Type B pancreatic cell (in vitro differentiated cells): Measurements from ENCODE around the gene RARB. TPM values are rescaled to one million over a fixed set of nuclear protein-coding genes. Genes with fewer than 3 reads are reported as not detected.

ENCODE experiments used
- DNase-seq: peaks from one replicate; pipeline ENCODE4 v3.0.0; 2021; ENCODE audit warnings: mixed read lengths; ENCODE audit not compliant: unreplicated experiment; ENCODE audit errors: extremely low spot score
- H3K27ac Mint-ChIP-seq: 2 replicates; pipeline ENCODE4 v1.8.0; 2021; ENCODE audit warnings: mild to moderate bottlenecking, mixed read lengths
- H3K27me3 Mint-ChIP-seq: 2 replicates; pipeline ENCODE4 v1.8.0; 2021; ENCODE audit warnings: mixed read lengths
- H3K36me3 Mint-ChIP-seq: 2 replicates; pipeline ENCODE4 v1.8.0; 2021; ENCODE audit warnings: mixed read lengths
- H3K4me1 Mint-ChIP-seq: one replicate; pipeline ENCODE4 v1.8.0; 2021; ENCODE audit warnings: mixed read lengths; ENCODE audit not compliant: unreplicated experiment
- H3K4me3 Mint-ChIP-seq: 2 replicates; pipeline ENCODE4 v1.8.0; 2021; ENCODE audit warnings: mild to moderate bottlenecking, mixed read lengths
- H3K9me3 Mint-ChIP-seq: 2 replicates; pipeline ENCODE4 v1.8.0; 2021; ENCODE audit warnings: mixed read lengths
- total RNA-seq: library from RNA; stranded (reverse); gene quantifications from 2 replicates; pipeline ENCODE4 v1.2.1, GENCODE V29; 2021; ENCODE audit warnings: low replicate concordance
- TF ChIP-seq, protein P1 (sequence below): fragments of 200-600 bp; sonication (generic); conservative IDR thresholded peaks from 2 replicates; pipeline ENCODE4 v1.5.0; 2021; ENCODE audit warnings: antibody characterized with exemption, mild to moderate bottlenecking

Gene RARB
- total RNA-seq, 1 donor from 2014 or later, result 28.2 TPM

DNA sequence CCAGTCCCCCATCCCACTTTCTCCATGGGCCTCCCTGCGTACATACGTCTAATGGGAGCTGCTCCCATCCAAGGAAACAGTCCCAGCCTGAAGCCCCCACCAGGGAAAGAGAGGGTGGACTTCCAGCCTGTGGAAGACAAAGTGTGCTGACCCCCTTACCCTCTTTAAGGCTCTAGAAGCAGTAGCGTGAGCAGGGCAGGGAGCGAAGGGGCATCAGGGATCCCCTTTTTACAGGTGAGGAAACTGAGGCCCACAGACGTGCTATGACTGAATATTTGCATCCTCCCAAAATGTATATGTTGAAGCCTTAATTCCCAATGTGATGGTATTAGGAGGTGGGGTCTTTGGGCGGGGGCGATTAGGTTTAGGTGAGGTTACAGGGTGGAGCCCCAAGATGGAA is 153.3 kb downstream of the RARB start:
- Mint-ChIP-seq H3K9me3 (no peaks in the 10 kb centered on the region), H3K27me3 (peaks cover 4% of the 10 kb centered on the region), H3K36me3 (peaks cover 42% of the 10 kb centered on the region), H3K4me1 (peaks cover 36% of the 10 kb centered on the region), H3K27ac (no peak overlapping the region), H3K4me3 (no peak overlapping the region)
- no peak for DNase-seq
- TF ChIP-seq, protein P1, sequence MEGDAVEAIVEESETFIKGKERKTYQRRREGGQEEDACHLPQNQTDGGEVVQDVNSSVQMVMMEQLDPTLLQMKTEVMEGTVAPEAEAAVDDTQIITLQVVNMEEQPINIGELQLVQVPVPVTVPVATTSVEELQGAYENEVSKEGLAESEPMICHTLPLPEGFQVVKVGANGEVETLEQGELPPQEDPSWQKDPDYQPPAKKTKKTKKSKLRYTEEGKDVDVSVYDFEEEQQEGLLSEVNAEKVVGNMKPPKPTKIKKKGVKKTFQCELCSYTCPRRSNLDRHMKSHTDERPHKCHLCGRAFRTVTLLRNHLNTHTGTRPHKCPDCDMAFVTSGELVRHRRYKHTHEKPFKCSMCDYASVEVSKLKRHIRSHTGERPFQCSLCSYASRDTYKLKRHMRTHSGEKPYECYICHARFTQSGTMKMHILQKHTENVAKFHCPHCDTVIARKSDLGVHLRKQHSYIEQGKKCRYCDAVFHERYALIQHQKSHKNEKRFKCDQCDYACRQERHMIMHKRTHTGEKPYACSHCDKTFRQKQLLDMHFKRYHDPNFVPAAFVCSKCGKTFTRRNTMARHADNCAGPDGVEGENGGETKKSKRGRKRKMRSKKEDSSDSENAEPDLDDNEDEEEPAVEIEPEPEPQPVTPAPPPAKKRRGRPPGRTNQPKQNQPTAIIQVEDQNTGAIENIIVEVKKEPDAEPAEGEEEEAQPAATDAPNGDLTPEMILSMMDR, result no peak

DNA sequence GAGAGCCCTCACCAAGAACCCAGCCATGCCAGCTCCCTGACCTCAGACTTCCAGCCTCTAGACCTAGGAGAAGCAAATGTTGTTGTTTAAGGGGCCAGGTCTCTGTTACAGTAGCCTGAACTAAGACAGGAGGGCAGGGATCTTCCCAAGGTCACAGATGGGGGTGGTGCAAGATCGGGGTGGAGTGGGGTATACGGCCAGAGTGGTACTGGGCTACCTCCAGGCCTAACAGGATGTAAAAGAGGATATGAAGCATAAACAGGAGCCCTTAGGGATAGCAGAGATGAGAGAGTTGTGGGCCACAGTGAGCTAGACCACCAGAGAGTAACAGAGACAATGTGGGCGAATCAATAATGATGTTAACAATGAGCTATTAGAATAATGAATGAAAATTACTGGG is 153.8 kb downstream of the RARB start:
- Mint-ChIP-seq H3K27ac (peak overlapping the region; percentile 48), H3K36me3 (peaks cover 42% of the 10 kb centered on the region), H3K27me3 (peaks cover 4% of the 10 kb centered on the region), H3K9me3 (no peaks in the 10 kb centered on the region), H3K4me3 (peak overlapping the region; percentile 0), H3K4me1 (peaks cover 36% of the 10 kb centered on the region)
- DNase-seq, result no peak
- TF ChIP-seq, protein P1, result no peak

DNA sequence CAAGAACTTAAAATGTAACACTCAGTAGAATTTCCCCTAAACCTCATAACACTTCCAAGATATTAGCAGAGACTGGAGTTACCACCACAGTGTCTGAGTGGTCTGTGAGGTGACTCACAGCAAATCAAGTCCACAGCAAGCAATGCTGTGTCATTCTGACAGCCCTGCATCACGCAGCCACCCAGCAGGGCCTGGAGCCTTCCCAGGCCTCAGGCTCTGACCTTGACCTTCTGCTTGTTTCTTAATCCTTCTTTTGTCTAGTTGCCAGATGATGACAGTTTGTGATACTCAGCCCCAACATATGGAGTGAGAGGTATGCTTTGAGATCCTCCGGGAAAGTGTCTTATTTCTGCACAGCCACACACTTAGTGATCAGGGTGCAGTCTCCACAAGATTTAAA is 154.2 kb downstream of the RARB start:
- H3K27ac Mint-ChIP-seq, result peak overlapping the region; percentile 48
- no peaks in the 10 kb centered on the region for H3K9me3 Mint-ChIP-seq
- H3K36me3 Mint-ChIP-seq, result peaks cover 42% of the 10 kb centered on the region
- H3K27me3 Mint-ChIP-seq, result peaks cover 4% of the 10 kb centered on the region
- DNase-seq, result no peak
- TF ChIP-seq, protein P1, result no peak
- H3K4me3 Mint-ChIP-seq, result peak overlapping the region; percentile 0
- peaks cover 36% of the 10 kb centered on the region for H3K4me1 Mint-ChIP-seq

DNA sequence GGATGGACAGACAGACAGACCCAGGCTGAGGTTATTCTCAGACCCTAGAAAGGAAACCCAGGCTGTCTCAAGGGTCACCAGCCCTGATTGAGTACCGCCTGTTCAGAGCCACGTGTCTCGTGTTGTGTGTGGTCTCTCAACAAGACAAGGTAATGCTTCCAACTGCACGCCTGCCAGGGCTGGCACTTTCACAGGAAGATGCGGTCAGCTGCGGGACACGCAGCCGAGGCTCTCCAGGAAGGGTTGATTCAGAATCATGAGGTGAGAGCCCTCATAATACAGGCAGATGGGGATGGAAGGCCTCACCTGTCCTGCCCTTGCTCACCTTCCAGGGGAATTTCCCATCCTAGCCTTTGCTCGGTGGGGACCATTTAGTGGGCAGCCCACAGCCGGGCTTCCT is 155.3 kb downstream of the RARB start:
- Mint-ChIP-seq H3K27ac (no peak overlapping the region), H3K4me1 (peaks cover 36% of the 10 kb centered on the region), H3K27me3 (peaks cover 4% of the 10 kb centered on the region), H3K4me3 (no peak overlapping the region), H3K9me3 (no peaks in the 10 kb centered on the region), H3K36me3 (peaks cover 37% of the 10 kb centered on the region)
- TF ChIP-seq, protein P1, result no peak
- DNase-seq, result no peak

DNA sequence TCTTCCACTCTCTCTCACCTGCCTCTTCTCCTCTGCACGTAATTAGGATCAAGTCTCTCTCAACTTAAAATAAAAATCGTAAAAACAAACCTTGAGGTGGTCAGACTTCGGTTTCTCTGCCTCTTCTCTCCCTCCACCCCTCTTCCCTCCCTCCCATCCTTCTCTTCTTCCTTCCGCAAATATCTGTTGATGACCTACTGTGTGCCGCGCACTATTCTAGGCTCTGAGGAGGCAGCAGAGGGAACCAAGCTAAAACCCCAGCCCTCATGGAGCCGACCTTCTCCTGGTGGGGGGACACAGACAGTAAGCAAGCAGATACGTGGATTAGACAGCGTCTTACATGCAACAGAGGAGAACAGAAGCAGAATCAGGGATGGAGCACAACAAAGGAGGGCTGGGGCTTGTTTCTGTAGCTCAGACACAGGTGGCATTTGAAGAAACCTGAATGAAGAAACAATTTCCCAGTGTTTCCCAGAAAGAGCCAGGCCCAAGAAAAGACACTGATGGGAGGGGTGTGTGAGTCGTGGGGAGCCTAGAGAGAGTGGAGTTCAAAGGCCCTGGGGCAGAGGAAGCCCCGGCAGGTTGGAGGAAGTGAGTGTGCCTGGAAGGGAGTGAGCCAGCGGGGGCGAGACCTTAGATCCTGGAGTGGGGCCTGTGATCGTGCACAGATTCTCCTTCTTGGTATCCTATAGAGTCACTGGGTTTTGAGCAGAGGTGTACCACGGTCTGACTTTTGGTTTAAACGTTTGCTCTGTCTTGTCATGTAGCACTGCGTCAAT is 156.1 kb downstream of the RARB start:
- TF ChIP-seq, protein P1, result no peak
- Mint-ChIP-seq H3K36me3 (peaks cover 42% of the 10 kb centered on the region), H3K27ac (no peak overlapping the region), H3K4me1 (peaks cover 36% of the 10 kb centered on the region), H3K27me3 (peaks cover 4% of the 10 kb centered on the region), H3K4me3 (no peak overlapping the region), H3K9me3 (no peaks in the 10 kb centered on the region)
- DNase-seq, result no peak
